ENCODE data around the gene EIF2S2. TPM values are rescaled to one million over a fixed set of nuclear protein-coding genes. Genes with fewer than 3 reads are reported as not detected.

EIF2S2 gene
- 57.7 and 63.6 TPM in 2 replicates for polyA plus RNA-seq

GRCh38 chr20:34111702-34112599 is at the start of gene EIF2S2:
Gene EIF2S2, minus strand, starts transcription at chr20:34112243. Its CDS starts 133 bp downstream, at chr20:34112110.

Other genes with a start within 250 kb of the EIF2S2 start
- gene RALY, start 118.3 kb downstream of the EIF2S2 start, polyA plus RNA-seq = 6.1 and 11.9 TPM in 2 replicates
- not detected in 2 replicates for gene ASIP, start 129.2 kb upstream of the EIF2S2 start, polyA plus RNA-seq
- 27.8 and 28.9 TPM in 2 replicates for gene AHCY, start 191.1 kb upstream of the EIF2S2 start, polyA plus RNA-seq